NT2/D1 (cell line): ENCODE results near the gene RGL2.

Source experiments
- DNase-seq: peaks from one replicate; pipeline ENCODE4 v3.0.0-alpha.2; 2011; ENCODE audit warnings: low read depth, low spot score
- H3K27me3 ChIP-seq: 2 replicates; pipeline ENCODE4 v1.6.0; 2011; ENCODE audit warnings: mild to moderate bottlenecking; ENCODE audit not compliant: insufficient read length, insufficient read depth
- H3K36me3 ChIP-seq: 2 replicates; pipeline ENCODE4 v1.6.1; 2011; ENCODE audit warnings: mild to moderate bottlenecking, low read length, mixed read lengths; ENCODE audit not compliant: insufficient read depth, insufficient read length
- H3K4me1 ChIP-seq: 2 replicates; pipeline ENCODE4 v1.5.1; 2011; ENCODE audit not compliant: insufficient read depth, insufficient read length
- H3K4me3 ChIP-seq: 2 replicates; pipeline ENCODE4 v1.5.1; 2011; ENCODE audit warnings: low read depth; ENCODE audit not compliant: insufficient read length
- H3K9ac ChIP-seq: 2 replicates; pipeline ENCODE4 v1.6.0; 2011; ENCODE audit warnings: low read depth; ENCODE audit not compliant: insufficient read length
- H3K9me3 ChIP-seq: 2 replicates; pipeline ENCODE4 v1.5.1; 2011; ENCODE audit warnings: mild to moderate bottlenecking, low read length; ENCODE audit not compliant: insufficient read depth
- SUZ12 ChIP-seq: IDR thresholded peaks from 2 replicates; pipeline ENCODE4 v1.6.1; 2011; ENCODE audit not compliant: insufficient read length, insufficient read depth; ENCODE audit errors: extremely low read depth
- YY1 ChIP-seq: IDR thresholded peaks from 2 replicates; pipeline ENCODE4 v1.6.1; 2011; ENCODE audit not compliant: insufficient read length, insufficient read depth
- ZNF274 ChIP-seq: IDR thresholded peaks from 2 replicates; pipeline ENCODE4 v1.6.1; 2011; ENCODE audit warnings: mild to moderate bottlenecking, low read depth, low read length

Gene RGL2

DNA sequence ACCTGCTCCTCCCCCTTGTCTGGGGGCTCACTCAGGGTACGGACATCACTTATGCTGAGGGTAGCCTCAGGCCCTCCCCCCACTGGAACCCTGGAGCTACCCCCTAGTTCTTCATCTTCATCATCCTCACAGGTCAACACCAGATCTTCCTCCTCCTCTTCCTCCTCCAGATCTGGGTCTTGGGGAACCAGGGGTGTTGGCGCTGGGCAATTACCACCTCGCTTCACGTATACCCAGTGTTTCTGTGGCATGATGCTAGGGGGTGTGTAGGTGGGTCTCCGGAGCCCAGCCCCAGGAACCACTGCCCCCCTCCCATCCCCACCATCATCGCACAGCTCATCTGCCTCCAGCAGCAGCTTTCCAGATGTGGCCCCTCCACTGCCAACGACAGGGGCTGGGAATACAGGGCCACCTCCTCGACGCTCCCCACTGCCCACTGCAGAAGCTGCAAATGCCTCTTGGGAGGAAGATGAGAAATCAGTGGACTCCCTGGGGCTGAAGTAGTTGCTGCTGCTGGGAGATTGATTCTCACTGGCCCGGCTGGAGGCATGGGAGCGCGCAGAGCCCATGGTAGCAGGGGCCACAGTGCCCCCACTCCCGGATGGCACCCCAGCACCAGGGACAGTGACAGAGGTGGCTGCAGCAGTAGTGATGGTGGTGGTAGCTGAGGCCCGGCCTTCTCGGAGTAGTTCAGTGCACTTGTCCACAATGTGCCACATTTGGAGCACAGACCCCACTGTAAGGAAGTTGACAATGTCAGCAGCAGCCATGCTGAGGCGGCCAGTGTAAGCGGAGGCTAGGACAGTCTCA is 17.3 kb upstream of the RGL2 start:
- peaks cover 14% of the 10 kb centered on the region for H3K4me1 ChIP-seq
- no peaks in the 10 kb centered on the region for H3K27me3 ChIP-seq
- no peaks in the 10 kb centered on the region for H3K9me3 ChIP-seq
- no peak for DNase-seq
- TF ChIP-seq ZNF274 (no peak), YY1 (no peak), SUZ12 (no peak)
- H3K36me3 ChIP-seq, result peaks cover 42% of the 10 kb centered on the region
- no peak overlapping the region for H3K9ac ChIP-seq
- no peak overlapping the region for H3K4me3 ChIP-seq

DNA sequence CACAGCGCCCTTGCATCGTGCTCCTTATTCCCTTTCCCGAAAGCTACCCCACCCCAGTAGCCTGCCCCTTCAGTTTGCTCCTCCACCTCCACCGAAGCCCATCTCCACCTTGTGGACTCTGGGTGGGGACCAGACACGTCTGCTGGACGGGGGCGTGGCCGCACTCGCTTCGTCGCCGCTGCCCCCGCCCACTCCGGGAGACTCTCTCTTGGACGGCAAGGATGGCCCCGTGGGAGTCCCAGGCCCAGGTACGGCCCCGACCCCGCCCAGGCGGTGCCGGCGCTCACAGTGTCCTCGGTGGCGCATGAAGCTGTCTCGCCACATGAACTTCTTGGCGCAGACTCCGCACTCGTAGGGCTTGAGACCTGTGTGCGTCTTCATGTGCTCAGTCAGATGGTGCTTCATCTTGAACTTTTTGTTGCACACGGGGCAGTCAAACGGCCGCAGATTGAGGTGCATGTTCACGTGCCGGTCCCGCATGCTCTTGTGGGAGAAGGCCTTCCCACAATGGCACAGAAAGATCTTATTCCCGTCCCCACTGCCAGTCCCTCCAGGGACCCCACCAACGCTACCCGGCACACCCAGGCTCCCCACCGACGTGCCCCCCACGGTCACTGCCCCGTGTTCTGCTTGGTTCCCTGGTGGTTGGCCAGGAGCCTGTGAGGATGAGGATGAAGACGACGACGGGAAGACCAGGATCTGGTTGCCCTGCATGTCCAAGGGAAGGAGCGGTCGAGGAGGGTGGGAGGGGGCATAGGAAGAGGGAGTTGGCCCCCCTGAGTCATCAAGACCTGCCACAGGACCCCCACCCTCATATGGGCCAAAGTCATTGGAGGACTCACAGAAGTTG is 16.4 kb upstream of the RGL2 start:
- no peaks in the 10 kb centered on the region for H3K9me3 ChIP-seq
- no peak for TF ChIP-seq ZNF274
- no peak for TF ChIP-seq SUZ12
- TF ChIP-seq YY1, result no peak
- H3K9ac ChIP-seq, result no peak overlapping the region
- peaks cover 13% of the 10 kb centered on the region for H3K4me1 ChIP-seq
- H3K4me3 ChIP-seq, result no peak overlapping the region
- H3K27me3 ChIP-seq, result no peaks in the 10 kb centered on the region
- no peak for DNase-seq
- peaks cover 34% of the 10 kb centered on the region for H3K36me3 ChIP-seq

DNA sequence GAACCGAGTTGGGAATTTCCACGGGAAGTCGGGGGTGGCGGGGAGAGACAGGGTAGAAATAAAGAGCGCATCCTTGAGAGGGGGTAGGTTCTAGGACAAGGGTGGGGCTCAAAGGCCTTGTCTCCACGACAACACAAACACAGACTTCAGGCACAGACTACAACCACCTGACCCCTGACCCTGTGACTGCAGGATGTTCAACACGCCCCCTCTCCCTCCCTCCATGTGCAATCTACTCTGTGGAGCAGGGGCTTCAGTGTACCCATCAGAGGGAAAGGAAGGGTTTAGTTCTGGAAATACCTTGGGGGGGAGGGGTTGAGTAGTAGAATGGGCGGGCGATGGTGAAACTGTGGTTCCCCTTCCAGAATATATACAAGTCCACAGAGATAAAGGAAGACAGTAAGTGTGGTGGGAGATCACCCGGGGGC is 15.8 kb upstream of the RGL2 start:
- DNase-seq, result no peak
- no peaks in the 10 kb centered on the region for H3K27me3 ChIP-seq
- H3K4me3 ChIP-seq, result peak overlapping the region; percentile 18
- H3K9me3 ChIP-seq, result no peaks in the 10 kb centered on the region
- TF ChIP-seq YY1 (no peak), ZNF274 (no peak), SUZ12 (no peak)
- H3K36me3 ChIP-seq, result peaks cover 28% of the 10 kb centered on the region
- H3K4me1 ChIP-seq, result peaks cover 9% of the 10 kb centered on the region
- no peak overlapping the region for H3K9ac ChIP-seq

DNA sequence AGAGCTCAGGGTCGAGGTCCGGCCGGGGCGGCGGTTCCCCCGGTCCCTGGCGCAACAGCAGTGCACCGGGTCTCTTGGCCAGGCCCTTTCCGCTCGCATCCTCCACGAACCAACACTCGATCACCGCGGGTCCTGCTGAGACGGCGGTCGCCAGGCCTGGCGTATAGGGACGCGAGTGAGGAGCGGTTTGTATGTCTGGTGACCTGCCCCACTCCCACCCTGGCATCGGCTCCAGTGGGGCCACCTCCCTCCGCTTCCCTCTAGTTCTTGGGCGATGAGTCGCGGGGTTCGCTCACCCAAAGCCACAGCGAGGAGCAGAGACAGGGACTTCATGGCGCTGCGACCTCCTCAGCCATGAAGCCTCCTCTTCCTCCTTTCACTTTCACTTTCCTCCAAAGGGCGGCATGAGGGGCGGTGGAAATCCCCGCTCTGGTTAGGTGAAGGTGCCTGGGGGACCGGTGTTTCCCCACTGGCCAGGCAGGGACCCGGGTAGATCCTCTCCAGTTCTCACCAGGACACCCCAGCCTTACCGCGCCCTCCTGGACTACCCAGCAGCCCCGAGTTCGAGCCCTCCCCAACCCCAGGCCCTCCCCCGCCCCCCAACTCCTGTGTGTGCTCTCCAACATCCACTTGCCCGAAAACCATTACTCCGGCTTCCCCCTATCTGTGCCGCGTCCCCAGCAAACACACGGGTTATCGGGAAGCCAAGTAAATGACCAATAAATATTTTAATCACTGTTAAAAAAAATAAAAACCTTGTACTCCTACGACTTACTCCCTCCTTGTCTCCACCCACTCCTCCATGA is 15.2 kb upstream of the RGL2 start, which contains the start of gene TAPBP:
Gene TAPBP, minus strand, starts transcription at position 370 of the 806 bp plus-strand sequence. Its CDS starts 37 bp downstream, at position 333.
- Histone ChIP-seq H3K4me1 (peaks cover 7% of the 10 kb centered on the region), H3K27me3 (no peaks in the 10 kb centered on the region), H3K9me3 (no peaks in the 10 kb centered on the region), H3K4me3 (peak within 1 kb of the TSS; percentile 68), H3K9ac (peak within 1 kb of the TSS; percentile 89), H3K36me3 (peaks cover 21% of the 10 kb centered on the region)
- DNase-seq, result no peak
- TF ChIP-seq ZNF274 (no peak), YY1 (no peak), SUZ12 (no peak)

DNA sequence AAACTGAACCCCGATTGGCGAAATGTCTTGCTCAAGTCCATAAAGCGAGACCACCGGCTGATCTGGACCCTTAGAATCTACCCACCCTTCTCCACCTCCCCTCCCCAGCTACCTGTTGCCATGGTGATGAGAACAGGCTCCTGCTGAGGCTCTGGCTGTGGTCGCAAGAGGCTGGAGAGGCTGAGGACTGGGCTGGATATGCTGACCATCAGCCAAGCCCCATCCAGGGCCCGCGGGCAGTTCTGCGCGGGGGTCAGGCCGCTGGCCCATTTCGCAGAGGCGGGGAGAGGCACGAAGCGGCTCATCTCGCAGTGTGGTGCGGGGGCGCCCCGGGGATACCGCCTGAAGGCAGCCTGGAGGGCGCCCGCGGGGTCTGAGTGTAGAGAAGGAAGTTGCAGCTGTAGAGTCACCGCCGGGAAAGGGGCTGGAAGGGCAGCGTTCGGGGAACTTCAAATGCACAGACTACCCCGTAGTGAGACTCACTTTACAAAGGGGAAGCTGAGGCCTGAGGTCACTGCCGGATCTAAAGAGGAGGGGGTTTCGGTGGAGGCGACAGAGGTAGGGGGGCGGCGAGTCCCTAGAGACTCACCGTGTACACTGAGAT is 14.5 kb upstream of the RGL2 start:
- Histone ChIP-seq H3K27me3 (no peaks in the 10 kb centered on the region), H3K9ac (peak overlapping the region; percentile 89), H3K36me3 (peaks cover 19% of the 10 kb centered on the region), H3K4me1 (peaks cover 7% of the 10 kb centered on the region), H3K9me3 (no peaks in the 10 kb centered on the region), H3K4me3 (peak overlapping the region; percentile 68)
- no peak for DNase-seq
- TF ChIP-seq ZNF274, result no peak
- TF ChIP-seq SUZ12, result no peak
- no peak for TF ChIP-seq YY1

DNA sequence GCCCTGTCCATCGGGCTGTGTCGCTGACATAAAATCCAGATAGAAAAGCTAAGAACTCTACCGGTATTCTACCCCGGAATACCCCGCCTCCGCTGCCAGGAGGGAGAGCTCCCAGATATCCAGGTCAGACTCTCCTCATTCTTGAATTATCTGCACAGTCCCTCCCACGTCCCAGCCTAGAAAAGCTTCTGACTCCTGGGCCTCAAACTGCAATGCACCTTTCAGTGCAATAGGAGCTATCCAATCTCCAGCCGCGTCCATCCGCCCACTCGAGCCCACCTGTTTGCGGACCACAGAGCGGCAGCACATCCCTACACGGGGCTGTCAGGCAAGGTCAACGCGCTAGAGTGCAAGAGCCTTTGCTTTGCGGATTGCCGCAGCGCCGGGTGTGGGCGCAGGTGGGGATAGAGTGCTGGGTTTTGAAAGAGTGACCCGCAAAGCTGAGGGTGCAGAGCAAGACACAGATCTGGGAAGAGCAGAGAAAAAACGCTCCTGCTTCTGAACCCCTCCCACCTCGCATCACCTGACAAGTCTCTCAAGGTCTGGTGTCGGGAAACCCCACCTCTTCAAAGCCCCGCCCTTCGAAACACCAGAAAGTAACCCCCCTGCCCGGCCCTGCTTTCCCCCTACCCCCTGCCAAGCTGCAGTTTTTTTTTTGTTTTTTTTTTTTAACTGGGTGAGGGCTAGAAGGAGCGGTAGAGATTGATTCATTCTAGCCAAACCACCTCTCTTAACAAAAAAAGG is 13.8 kb upstream of the RGL2 start:
- Histone ChIP-seq H3K4me3 (peak overlapping the region; percentile 68), H3K9me3 (no peaks in the 10 kb centered on the region), H3K27me3 (no peaks in the 10 kb centered on the region), H3K9ac (peak overlapping the region; percentile 74), H3K4me1 (peaks cover 7% of the 10 kb centered on the region), H3K36me3 (peaks cover 19% of the 10 kb centered on the region)
- TF ChIP-seq ZNF274, result no peak
- no peak for TF ChIP-seq SUZ12
- DNase-seq, result peak; percentile 63
